Measurements from ENCODE around the gene ECI1. TPM values are rescaled to one million over a fixed set of nuclear protein-coding genes. Genes with fewer than 3 reads are reported as not detected.
A peak's percentile ranks its signal among the peaks of the same experiment; 100 is the strongest.

ECI1 gene
- total RNA-seq, 1 experiment from 2014 or later, result 157 TPM

- POLR2A ChIA-PET, result interaction anchor here (0.6 to 2.0 kb wide), 12 partner anchors 8 to 755 kb away, joined by 3 to 21 read pairs (median 4); partner anchors contain the start of genes E4F1, ECI1, KCTD5 and RPS2
- Mint-ChIP-seq H3K36me3 (ENCODE audit: insufficient read depth, unreplicated experiment) (peaks cover 51% of the 10 kb centered on the region), H3K27me3 (ENCODE audit: insufficient read depth, unreplicated experiment) (no peaks in the 10 kb centered on the region), H3K9me3 (ENCODE audit: unreplicated experiment) (no peaks in the 10 kb centered on the region), H3K27ac (ENCODE audit: unreplicated experiment) (peak overlapping the region; percentile 66), H3K4me1 (ENCODE audit: low read depth, unreplicated experiment) (no peaks in the 10 kb centered on the region), H3K4me3 (ENCODE audit: unreplicated experiment) (peak overlapping the region; percentile 74)
- DNase-seq, result no peak
- Histone ChIP-seq H3K36me3 (ENCODE audit: control insufficient read depth, insufficient read depth, low read length) (peaks cover 3% of the 10 kb centered on the region; the same call in 1 of the 2 replicates), H3K27me3 (replicated peaks; ENCODE audit: control insufficient read depth, insufficient read depth, low read length) (no peaks in the 10 kb centered on the region), H3K9me3 (no peaks in the 10 kb centered on the region), H3K4me3 (ENCODE audit: low read depth, low read length) (peak overlapping the region; percentile 75), H3K4me1 (peaks cover 29% of the 10 kb centered on the region)
- intact Hi-C loops (cut with micrococcal nuclease; ENCODE audit: unreplicated experiment), result no loop called here
- CTCF ChIA-PET, result interaction anchor here (1.0 to 1.6 kb wide), 4 partner anchors 19 to 216 kb away, joined by 4 to 10 read pairs (median 8); partner anchors contain the start of gene ECI1
- BruUV-seq (replicated peaks), result no TSS peak
- no peak for TF ChIP-seq CTCF (IDR thresholded peaks at IDR 0.05; ENCODE audit: insufficient read depth in 1 of 2, low read depth in 1 of 2, low read length in 1 of 2, severe bottlenecking in 1 of 2, unreplicated experiment in 1 of 2)
These were observed 37.3 kb downstream of the ECI1 start for GRCh38 chr16:2213817-2214718.

- Mint-ChIP-seq H3K27ac (ENCODE audit: unreplicated experiment) (peak overlapping the region; percentile 66), H3K4me3 (ENCODE audit: unreplicated experiment) (peak overlapping the region; percentile 73), H3K27me3 (ENCODE audit: insufficient read depth, unreplicated experiment) (no peaks in the 10 kb centered on the region), H3K4me1 (ENCODE audit: low read depth, unreplicated experiment) (peaks cover 2% of the 10 kb centered on the region), H3K9me3 (ENCODE audit: unreplicated experiment) (no peaks in the 10 kb centered on the region), H3K36me3 (ENCODE audit: insufficient read depth, unreplicated experiment) (peaks cover 65% of the 10 kb centered on the region)
- CTCF ChIA-PET, result no interaction called here
- Histone ChIP-seq H3K4me3 (ENCODE audit: low read depth, low read length) (peak overlapping the region; percentile 75; the same call in 1 of the 2 replicates), H3K36me3 (ENCODE audit: control insufficient read depth, insufficient read depth, low read length) (peaks cover 3% of the 10 kb centered on the region; the same call in 1 of the 2 replicates), H3K9me3 (no peaks in the 10 kb centered on the region), H3K4me1 (peaks cover 29% of the 10 kb centered on the region), H3K27me3 (replicated peaks; ENCODE audit: control insufficient read depth, insufficient read depth, low read length) (no peaks in the 10 kb centered on the region)
- DNase-seq, result no peak
- POLR2A ChIA-PET, result no interaction called here
- TF ChIP-seq CTCF (IDR thresholded peaks at IDR 0.05; ENCODE audit: insufficient read depth in 1 of 2, low read depth in 1 of 2, low read length in 1 of 2, severe bottlenecking in 1 of 2, unreplicated experiment in 1 of 2), result no peak
- BruUV-seq (replicated peaks), result TSS peak; percentile 61
- intact Hi-C loops (cut with micrococcal nuclease; ENCODE audit: unreplicated experiment), result no loop called here
These were observed 38.7 kb downstream of the ECI1 start for GRCh38 chr16:2212362-2213324.

- no peak for TF ChIP-seq CTCF (IDR thresholded peaks at IDR 0.05; ENCODE audit: insufficient read depth in 1 of 2, low read depth in 1 of 2, low read length in 1 of 2, severe bottlenecking in 1 of 2, unreplicated experiment in 1 of 2)
- intact Hi-C loops (cut with micrococcal nuclease; ENCODE audit: unreplicated experiment), result no loop called here
- peak overlapping the region; percentile 73 for H3K4me3 Mint-ChIP-seq (ENCODE audit: unreplicated experiment)
- peaks cover 7% of the 10 kb centered on the region for H3K4me1 Mint-ChIP-seq (ENCODE audit: low read depth, unreplicated experiment)
- no TSS peak for BruUV-seq (replicated peaks)
- Histone ChIP-seq H3K36me3 (ENCODE audit: control insufficient read depth, insufficient read depth, low read length) (peaks cover 6% of the 10 kb centered on the region), H3K27me3 (replicated peaks; ENCODE audit: control insufficient read depth, insufficient read depth, low read length) (no peaks in the 10 kb centered on the region), H3K9me3 (no peaks in the 10 kb centered on the region), H3K4me3 (ENCODE audit: low read depth, low read length) (no peak overlapping the region), H3K4me1 (peaks cover 29% of the 10 kb centered on the region)
- H3K9me3 Mint-ChIP-seq (ENCODE audit: unreplicated experiment), result no peaks in the 10 kb centered on the region
- ChIA-PET CTCF (no interaction called here), POLR2A (no interaction called here)
- no peak for DNase-seq
- H3K27me3 Mint-ChIP-seq (ENCODE audit: insufficient read depth, unreplicated experiment), result no peaks in the 10 kb centered on the region
- peaks cover 71% of the 10 kb centered on the region for H3K36me3 Mint-ChIP-seq (ENCODE audit: insufficient read depth, unreplicated experiment)
- peak overlapping the region; percentile 66 for H3K27ac Mint-ChIP-seq (ENCODE audit: unreplicated experiment)
These were observed 39.5 kb downstream of the ECI1 start for GRCh38 chr16:2211923-2212347.
